Right atrium auricular region (tissue), 2 donors: Measurements from ENCODE around the gene C11orf91. TPM values are rescaled to one million over a fixed set of nuclear protein-coding genes. Genes with fewer than 3 reads are reported as not detected.
"Not testable (repeated sequence)": the region's sequence is repeated elsewhere in the genome, so short reads cannot be mapped to it uniquely, and the experiment has no call there.

Experiments used
- DNase-seq: peaks from one replicate; pipeline ENCODE4 v3.0.0-alpha.2; 2019; ENCODE audit warnings: low spot score
- H3K27ac ChIP-seq, 2 donors: fragments of 200-600 bp; sonication (generic); 1 replicate in 1 of 2; 2 replicates in 1 of 2; pipeline ENCODE4 v1.5.1; 2016 to 2019
- H3K27me3 ChIP-seq, 2 donors: fragments of 200-600 bp; sonication (generic); one replicate each; pipeline versions ENCODE4 v1.5.1 to v1.6.0; 2017 to 2019
- H3K36me3 ChIP-seq: fragments of 200-600 bp; sonication (generic); one replicate; pipeline ENCODE4 v1.5.1; 2016
- H3K4me1 ChIP-seq, 2 donors: fragments of 200-600 bp; sonication (generic); one replicate each; pipeline versions ENCODE4 v1.5.1 to v1.6.0; 2017 to 2019
- H3K4me3 ChIP-seq, 2 donors: fragments of 200-600 bp; sonication (generic); 1 replicate in 1 of 2; 2 replicates in 1 of 2; pipeline ENCODE4 v1.5.1; 2017 to 2019; ENCODE audit warnings: mild to moderate bottlenecking in 1 of 2, moderate library complexity in 1 of 2
- H3K9me3 ChIP-seq, 2 donors: fragments of 200-600 bp; sonication (generic); one replicate each; pipeline ENCODE4 v1.5.1; 2019
- total RNA-seq, 2 donors: library from RNA; depleted of rRNA; stranded (reverse); fragments of >200 nt; gene quantifications; one replicate each; pipeline ENCODE4 v1.1.0, GENCODE V29; 2016
- TF ChIP-seq, protein P1 (sequence below), 2 donors: fragments of 200-600 bp; sonication (generic); IDR thresholded peaks; one replicate each; pipeline ENCODE4 v1.5.1; 2019; ENCODE audit warnings: antibody characterized with exemption in 2 of 2

Gene C11orf91
- total RNA-seq, 2 donors from 2014 or later = not detected

DNA sequence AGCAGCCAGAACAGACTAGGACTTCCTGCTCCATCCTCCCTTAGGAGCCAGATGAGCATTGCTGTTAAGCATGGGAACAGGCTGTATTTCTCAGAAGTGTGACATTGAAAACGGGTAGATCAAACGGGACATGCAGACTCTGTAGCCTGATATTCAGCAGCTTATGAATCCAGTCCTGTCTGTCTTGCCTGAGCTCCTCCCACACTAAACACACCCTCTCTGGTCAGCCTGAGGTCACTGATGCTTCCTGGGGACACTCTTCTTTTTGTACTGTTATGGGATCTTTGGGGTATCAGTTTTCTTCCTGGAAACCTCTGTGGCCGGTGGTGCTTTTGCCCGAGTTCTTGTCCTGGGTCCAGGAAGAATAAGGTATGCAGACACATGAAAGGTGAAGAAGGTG lies 35.8 kb downstream of the C11orf91 start:
- no peak overlapping the region for H3K27ac ChIP-seq
- H3K4me1 ChIP-seq = no peaks in the 10 kb centered on the region
- no peaks in the 10 kb centered on the region for H3K9me3 ChIP-seq
- H3K4me3 ChIP-seq = no peak overlapping the region
- H3K36me3 ChIP-seq = no peaks in the 10 kb centered on the region
- TF ChIP-seq, protein P1, sequence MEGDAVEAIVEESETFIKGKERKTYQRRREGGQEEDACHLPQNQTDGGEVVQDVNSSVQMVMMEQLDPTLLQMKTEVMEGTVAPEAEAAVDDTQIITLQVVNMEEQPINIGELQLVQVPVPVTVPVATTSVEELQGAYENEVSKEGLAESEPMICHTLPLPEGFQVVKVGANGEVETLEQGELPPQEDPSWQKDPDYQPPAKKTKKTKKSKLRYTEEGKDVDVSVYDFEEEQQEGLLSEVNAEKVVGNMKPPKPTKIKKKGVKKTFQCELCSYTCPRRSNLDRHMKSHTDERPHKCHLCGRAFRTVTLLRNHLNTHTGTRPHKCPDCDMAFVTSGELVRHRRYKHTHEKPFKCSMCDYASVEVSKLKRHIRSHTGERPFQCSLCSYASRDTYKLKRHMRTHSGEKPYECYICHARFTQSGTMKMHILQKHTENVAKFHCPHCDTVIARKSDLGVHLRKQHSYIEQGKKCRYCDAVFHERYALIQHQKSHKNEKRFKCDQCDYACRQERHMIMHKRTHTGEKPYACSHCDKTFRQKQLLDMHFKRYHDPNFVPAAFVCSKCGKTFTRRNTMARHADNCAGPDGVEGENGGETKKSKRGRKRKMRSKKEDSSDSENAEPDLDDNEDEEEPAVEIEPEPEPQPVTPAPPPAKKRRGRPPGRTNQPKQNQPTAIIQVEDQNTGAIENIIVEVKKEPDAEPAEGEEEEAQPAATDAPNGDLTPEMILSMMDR (IDR thresholded peaks at IDR 0.05) = no peak
- no peak for DNase-seq
- no peaks in the 10 kb centered on the region for H3K27me3 ChIP-seq

DNA sequence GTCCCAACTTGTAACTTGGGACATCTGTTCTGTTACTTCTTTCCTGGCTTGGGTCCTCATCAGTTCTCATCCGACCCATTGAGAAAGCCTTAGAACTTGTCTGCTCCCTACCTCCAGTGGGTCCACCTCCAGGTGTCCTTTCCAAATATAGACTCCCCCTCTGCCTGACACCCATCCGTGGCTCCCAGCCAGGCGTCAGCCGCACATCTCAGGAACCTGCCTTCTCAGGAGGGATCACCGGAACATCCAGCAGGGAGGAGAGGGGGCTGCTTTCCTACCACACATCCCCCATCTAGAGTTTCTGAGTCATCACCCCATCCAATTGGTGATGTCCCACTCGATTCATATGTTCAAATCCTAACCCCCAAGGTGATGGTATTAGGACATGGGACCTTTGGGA lies 36.5 kb downstream of the C11orf91 start:
- H3K4me3 ChIP-seq = no peak overlapping the region
- H3K36me3 ChIP-seq = no peaks in the 10 kb centered on the region
- no peak overlapping the region for H3K27ac ChIP-seq
- H3K4me1 ChIP-seq = no peaks in the 10 kb centered on the region
- no peaks in the 10 kb centered on the region for H3K9me3 ChIP-seq
- H3K27me3 ChIP-seq = no peaks in the 10 kb centered on the region
- peak; percentile 11 for DNase-seq
- TF ChIP-seq, protein P1 (IDR thresholded peaks at IDR 0.05) = no peak

DNA sequence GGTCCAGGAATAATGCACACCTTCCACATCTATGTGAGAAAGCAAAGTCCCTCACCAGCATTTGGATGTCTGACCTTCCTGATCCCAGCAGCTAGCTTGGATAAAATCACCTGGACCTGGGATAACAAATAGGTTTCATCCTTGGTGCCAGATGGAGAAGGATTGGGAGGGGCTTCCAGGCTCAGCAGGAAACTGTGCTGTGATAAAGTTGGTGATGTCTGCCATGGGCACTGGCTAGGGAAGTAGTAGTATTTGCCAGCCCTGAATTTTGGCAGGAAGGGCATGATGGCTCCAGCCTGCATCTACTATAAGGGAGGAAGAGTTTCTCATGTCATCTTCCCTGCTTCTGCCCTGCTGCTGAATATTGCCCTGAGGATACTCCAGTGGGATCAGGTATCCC lies 37.5 kb downstream of the C11orf91 start:
- TF ChIP-seq, protein P1 (IDR thresholded peaks at IDR 0.05) = no peak
- H3K9me3 ChIP-seq = no peaks in the 10 kb centered on the region

DNA sequence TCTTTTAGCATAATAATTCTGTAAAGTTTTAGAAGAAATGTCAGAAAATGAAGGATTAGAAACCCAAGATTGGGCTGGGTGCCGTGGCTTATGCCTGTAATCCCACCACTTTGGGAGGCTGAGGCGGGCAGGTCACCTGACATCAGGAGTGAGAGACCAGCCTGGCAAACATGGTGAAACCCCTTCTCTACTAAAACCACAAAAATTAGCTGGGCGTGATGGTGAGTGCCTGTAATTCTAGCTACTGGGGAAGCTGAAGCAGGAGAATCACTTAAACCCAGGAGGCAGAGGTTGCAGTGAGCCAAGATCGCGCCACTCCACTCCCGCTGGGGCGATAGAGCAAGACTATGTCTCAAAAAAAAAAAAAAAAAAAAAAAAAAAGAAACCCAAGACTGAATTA lies 39.1 kb downstream of the C11orf91 start:
- H3K27ac ChIP-seq, H3K4me1 ChIP-seq, H3K36me3 ChIP-seq, H3K4me3 ChIP-seq, H3K27me3 ChIP-seq, H3K9me3 ChIP-seq: not testable (repeated sequence)
- peak; percentile 49 for DNase-seq

More for the DNA sequence above, 37.5 kb downstream of the C11orf91 start:
- no peaks in the 10 kb centered on the region for H3K36me3 ChIP-seq
- H3K4me1 ChIP-seq = no peaks in the 10 kb centered on the region
- DNase-seq = peak; percentile 7
- H3K4me3 ChIP-seq = no peak overlapping the region
- no peaks in the 10 kb centered on the region for H3K27me3 ChIP-seq
- no peak overlapping the region for H3K27ac ChIP-seq

DNA sequence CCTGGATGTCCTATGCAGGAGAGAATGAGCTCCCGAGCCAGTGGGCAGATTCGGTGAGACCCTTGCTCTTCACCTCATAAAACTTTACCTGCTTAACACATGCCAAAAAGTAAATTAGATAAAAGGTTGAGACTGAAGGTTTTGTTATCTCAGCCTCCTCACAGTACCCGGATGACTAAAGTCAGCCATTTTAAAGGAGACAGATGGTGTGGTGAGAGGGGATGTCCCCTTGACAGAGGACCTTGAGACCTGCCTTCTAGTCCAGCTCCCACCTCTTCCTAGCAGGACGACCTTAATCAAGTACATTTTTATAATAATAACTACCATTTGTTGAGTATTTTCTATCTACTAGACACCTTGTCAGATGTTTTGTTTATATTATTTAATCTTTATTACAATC lies 39.7 kb downstream of the C11orf91 start:
- no peaks in the 10 kb centered on the region for H3K4me1 ChIP-seq
- no peaks in the 10 kb centered on the region for H3K27me3 ChIP-seq
- H3K27ac ChIP-seq = no peak overlapping the region

DNA sequence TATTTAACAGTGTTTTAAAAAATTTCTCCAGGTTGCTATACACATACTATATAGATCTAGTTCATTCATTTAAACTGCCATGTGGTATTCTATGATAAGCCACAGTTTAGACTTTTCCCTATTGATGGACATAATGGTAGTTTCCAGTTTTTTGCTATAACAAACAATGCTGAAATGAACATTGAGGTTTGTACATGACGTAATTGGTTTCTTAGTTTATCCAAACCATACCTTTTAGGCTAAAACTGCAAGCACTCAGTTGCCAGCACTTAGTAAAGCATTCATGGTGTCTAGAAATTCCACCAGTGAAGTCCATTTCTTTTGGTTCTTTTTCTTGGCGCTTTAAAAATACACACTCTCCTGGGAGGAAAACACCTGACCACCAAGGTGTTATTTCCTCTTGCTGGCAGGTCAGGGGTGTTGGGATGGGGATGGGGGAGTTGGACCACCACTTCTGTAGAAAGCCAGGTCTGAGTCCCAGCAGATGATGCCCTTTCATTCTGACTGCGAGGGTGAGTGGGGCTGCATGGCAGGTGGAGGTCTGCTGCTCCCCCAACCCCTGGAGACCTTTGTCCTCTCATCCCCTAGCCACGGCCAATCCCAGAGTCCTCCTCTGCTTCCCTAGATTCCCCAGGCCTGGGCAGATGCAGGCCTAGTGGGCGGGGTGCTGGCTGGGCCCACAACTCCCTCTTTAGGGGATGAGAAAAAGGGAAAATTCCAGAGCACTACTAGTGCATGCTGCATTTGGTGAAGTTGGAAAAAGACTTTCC lies 41.1 kb downstream of the C11orf91 start:
- H3K27me3 ChIP-seq = no peaks in the 10 kb centered on the region
- peak; percentile 50 for DNase-seq
- H3K4me3 ChIP-seq = no peak overlapping the region
- no peaks in the 10 kb centered on the region for H3K9me3 ChIP-seq
- TF ChIP-seq, protein P1 (IDR thresholded peaks at IDR 0.05) = no peak
- H3K36me3 ChIP-seq = no peaks in the 10 kb centered on the region
- H3K27ac ChIP-seq = no peak overlapping the region
- no peaks in the 10 kb centered on the region for H3K4me1 ChIP-seq

More for the DNA sequence above, 39.7 kb downstream of the C11orf91 start:
- H3K9me3 ChIP-seq = no peaks in the 10 kb centered on the region
- TF ChIP-seq, protein P1 (IDR thresholded peaks at IDR 0.05) = no peak
- H3K36me3 ChIP-seq = no peaks in the 10 kb centered on the region
- DNase-seq = no peak
- H3K4me3 ChIP-seq = no peak overlapping the region
